ENCODE data around the gene CPA3.

CPA3 gene

GRCh38 chr3:148861277-148861869 lies 3.7 kb upstream of the CPA3 start:
- no peak for DNase-seq (ENCODE audit: low spot score)

GRCh38 chr3:148863297-148863696 lies 1.8 kb upstream of the CPA3 start:
- no peak for DNase-seq (ENCODE audit: low spot score)

GRCh38 chr3:148863814-148864213 lies 1.3 kb upstream of the CPA3 start:
- no peak for DNase-seq (ENCODE audit: low spot score)

GRCh38 chr3:148866261-148866660 lies 1.2 kb downstream of the CPA3 start:
- DNase-seq (ENCODE audit: low spot score): no peak

GRCh38 chr3:148873270-148873927 lies 8.3 kb downstream of the CPA3 start:
- DNase-seq (ENCODE audit: low spot score): no peak

- no peak for DNase-seq (ENCODE audit: low spot score)
These were observed 8.9 kb downstream of the CPA3 start for GRCh38 chr3:148873977-148874376.

- no peak for DNase-seq (ENCODE audit: low spot score)
These were observed 13.0 kb downstream of the CPA3 start for GRCh38 chr3:148878095-148878494.

- no peak for DNase-seq (ENCODE audit: low spot score)
These were observed 14.2 kb downstream of the CPA3 start for GRCh38 chr3:148879256-148879655.

- no peak for DNase-seq (ENCODE audit: low spot score)
These were observed 15.6 kb downstream of the CPA3 start for GRCh38 chr3:148880681-148881080.

GRCh38 chr3:148881286-148881685 lies 16.2 kb downstream of the CPA3 start:
- DNase-seq (ENCODE audit: low spot score): no peak

- no peak for DNase-seq (ENCODE audit: low spot score)
These were observed 17.2 kb downstream of the CPA3 start for GRCh38 chr3:148882288-148882687.

- DNase-seq (ENCODE audit: low spot score): no peak
These were observed 18.1 kb downstream of the CPA3 start for GRCh38 chr3:148883163-148883562.

- DNase-seq (ENCODE audit: low spot score): no peak
These were observed 19.2 kb downstream of the CPA3 start for GRCh38 chr3:148884261-148884660.

- no peak for DNase-seq (ENCODE audit: low spot score)
These were observed 24.7 kb downstream of the CPA3 start for GRCh38 chr3:148889828-148890227.

- DNase-seq (ENCODE audit: low spot score): no peak
These were observed 31.0 kb downstream of the CPA3 start for GRCh38 chr3:148896062-148896461.

- DNase-seq (ENCODE audit: low spot score): no peak
These were observed 37.1 kb downstream of the CPA3 start for GRCh38 chr3:148901987-148902791.

- DNase-seq (ENCODE audit: low spot score): no peak
These were observed 37.9 kb downstream of the CPA3 start for GRCh38 chr3:148903022-148903442.

- no peak for DNase-seq (ENCODE audit: low spot score)
These were observed 38.8 kb downstream of the CPA3 start for GRCh38 chr3:148903941-148904340.

GRCh38 chr3:148906667-148907066 lies 41.6 kb downstream of the CPA3 start:
- no peak for DNase-seq (ENCODE audit: low spot score)

- DNase-seq (ENCODE audit: low spot score): no peak
These were observed 46.1 kb downstream of the CPA3 start for GRCh38 chr3:148911173-148911572.

GRCh38 chr3:148911592-148911991 lies 46.5 kb downstream of the CPA3 start:
- DNase-seq (ENCODE audit: low spot score): no peak

- no peak for DNase-seq (ENCODE audit: low spot score)
These were observed 50.0 kb downstream of the CPA3 start for GRCh38 chr3:148914936-148915690.

GRCh38 chr3:148916132-148916531 lies 51.0 kb downstream of the CPA3 start:
- DNase-seq (ENCODE audit: low spot score): no peak
